GM18520 (cell line): Measurements from ENCODE around the gene SIRT4.

Experiments used
- ATAC-seq: cut with Tn5 transposase; IDR thresholded peaks from one replicate; pipeline ENCODE4 v1.9.1; 2021; ENCODE audit not compliant: unreplicated experiment

SIRT4 gene

GRCh38 chr12:120278137-120279069, 23.7 kb upstream of the SIRT4 start:
- no peak for ATAC-seq

GRCh38 chr12:120283318-120283717, 18.8 kb upstream of the SIRT4 start:
- ATAC-seq: no peak

GRCh38 chr12:120284381-120284780, 17.7 kb upstream of the SIRT4 start:
- no peak for ATAC-seq

- ATAC-seq: no peak
Observed at GRCh38 chr12:120286768-120287490, 15.2 kb upstream of the SIRT4 start.

GRCh38 chr12:120287491-120287890, 14.6 kb upstream of the SIRT4 start:
- ATAC-seq: no peak

GRCh38 chr12:120290609-120291305, 11.4 kb upstream of the SIRT4 start:
- ATAC-seq: no peak

- ATAC-seq: no peak
Observed at GRCh38 chr12:120292411-120292660, 9.8 kb upstream of the SIRT4 start.

- peak; percentile 29 for ATAC-seq
Observed at GRCh38 chr12:120292661-120293531, 9.2 kb upstream of the SIRT4 start, which contains the start of gene RNU4-1. RNU4-1 (minus strand) TSS chr12:120293237.

GRCh38 chr12:120314220-120314619, 12.1 kb downstream of the SIRT4 start:
- no peak for ATAC-seq

GRCh38 chr12:120316798-120317223, 14.7 kb downstream of the SIRT4 start:
- no peak for ATAC-seq

- ATAC-seq: peak; percentile 97
Observed at GRCh38 chr12:120317224-120318105, 15.3 kb downstream of the SIRT4 start.

GRCh38 chr12:120321382-120322202, 19.5 kb downstream of the SIRT4 start:
- no peak for ATAC-seq

GRCh38 chr12:120323772-120324171, 21.7 kb downstream of the SIRT4 start:
- no peak for ATAC-seq

- ATAC-seq: no peak
Observed at GRCh38 chr12:120324841-120325417, 22.8 kb downstream of the SIRT4 start.

GRCh38 chr12:120327593-120327992, 25.5 kb downstream of the SIRT4 start, which contains the start of gene PLA2G1B:
PLA2G1B (minus strand) TSS chr12:120327779; CDS start chr12:120327753, 26 bp downstream.
- no peak for ATAC-seq

- no peak for ATAC-seq
Observed at GRCh38 chr12:120328228-120328627, 26.1 kb downstream of the SIRT4 start.

- no peak for ATAC-seq
Observed at GRCh38 chr12:120331390-120331789, 29.3 kb downstream of the SIRT4 start.

- ATAC-seq: no peak
Observed at GRCh38 chr12:120332041-120332440, 29.9 kb downstream of the SIRT4 start.
